Mesenchymal stem cell (in vitro differentiated cells and primary cell): ENCODE data around the gene POLA2.
A peak's percentile ranks its signal among the peaks of the same experiment; 100 is the strongest.

Experiments
- DNase-seq: peaks from one replicate; pipeline ENCODE4 v3.0.0-alpha.2; 2013
- H2AFZ ChIP-seq: one replicate; pipeline ENCODE4 v1.6.1; 2013; ENCODE audit warnings: low read depth, mild to moderate bottlenecking, control low read depth, inconsistent platforms, low read length, moderate library complexity
- H2AK5ac ChIP-seq: 2 replicates; pipeline ENCODE4 v1.6.1; 2013; ENCODE audit warnings: low read length, moderate library complexity, mild to moderate bottlenecking, inconsistent platforms; ENCODE audit not compliant: severe bottlenecking
- H2BK120ac ChIP-seq: one replicate; pipeline ENCODE4 v1.6.1; 2013; ENCODE audit warnings: low read depth, mild to moderate bottlenecking, inconsistent platforms, low read length, moderate library complexity
- H2BK12ac ChIP-seq, 2 experiments: one replicate each; pipeline ENCODE4 v1.6.1; 2013; ENCODE audit warnings: inconsistent platforms in 2 of 2, low read length in 2 of 2, mild to moderate bottlenecking in 2 of 2, moderate library complexity in 2 of 2, control low read depth in 1 of 2
- H2BK15ac ChIP-seq: one replicate; pipeline ENCODE4 v1.6.1; 2013; ENCODE audit warnings: mild to moderate bottlenecking, low read depth, inconsistent platforms; ENCODE audit not compliant: poor library complexity, severe bottlenecking
- H2BK5ac ChIP-seq: 2 replicates; pipeline ENCODE4 v1.6.1; 2013; ENCODE audit warnings: low read depth, mild to moderate bottlenecking, low read length, control low read depth, inconsistent platforms; ENCODE audit not compliant: poor library complexity, severe bottlenecking
- H3K14ac ChIP-seq, 2 experiments: one replicate each; pipeline ENCODE4 v1.6.1; 2013; ENCODE audit warnings: inconsistent platforms in 2 of 2, low read length in 2 of 2, control low read depth in 1 of 2, mild to moderate bottlenecking in 1 of 2, moderate library complexity in 1 of 2
- H3K18ac ChIP-seq, 2 experiments: one replicate each; pipeline ENCODE4 v1.6.1; 2013; ENCODE audit warnings: inconsistent platforms in 2 of 2, low read length in 2 of 2, control low read depth in 1 of 2, low read depth in 1 of 2, mild to moderate bottlenecking in 1 of 2
- H3K23ac ChIP-seq, 2 experiments: one replicate each; pipeline ENCODE4 v1.6.1; 2013; ENCODE audit warnings: inconsistent platforms in 2 of 2, low read length in 2 of 2, mild to moderate bottlenecking in 2 of 2, moderate library complexity in 2 of 2, control low read depth in 1 of 2
- H3K27ac ChIP-seq: 2 replicates; pipeline ENCODE4 v1.5.1; 2013; ENCODE audit warnings: mild to moderate bottlenecking, moderate library complexity, low read length, control low read depth, inconsistent platforms; ENCODE audit not compliant: poor library complexity, severe bottlenecking
- H3K27me3 ChIP-seq, 2 experiments: 2 replicates each; pipeline versions ENCODE4 v1.6.1 to v1.7.0; 2013; ENCODE audit warnings: low read length in 2 of 2, mild to moderate bottlenecking in 2 of 2, moderate library complexity in 2 of 2, control low read depth in 1 of 2, inconsistent platforms in 1 of 2; ENCODE audit not compliant: control insufficient read depth in 1 of 2, insufficient read depth in 1 of 2
- H3K36me3 ChIP-seq, 2 experiments: 2 replicates each; pipeline versions ENCODE4 v1.6.1 to v1.7.0; 2013; ENCODE audit warnings: low read length in 2 of 2, control low read depth in 1 of 2, inconsistent platforms in 1 of 2, low read depth in 1 of 2, mild to moderate bottlenecking in 1 of 2; ENCODE audit not compliant: insufficient read depth in 2 of 2, control insufficient read depth in 1 of 2
- H3K4ac ChIP-seq, 2 experiments: one replicate each; pipeline ENCODE4 v1.6.1; 2013; ENCODE audit warnings: inconsistent platforms in 2 of 2, low read length in 2 of 2, mild to moderate bottlenecking in 2 of 2, moderate library complexity in 2 of 2, control low read depth in 1 of 2, low read depth in 1 of 2
- H3K4me1 ChIP-seq: 2 replicates; pipeline ENCODE4 v1.6.1; 2013; ENCODE audit warnings: low read depth, low read length, control low read depth; ENCODE audit not compliant: control insufficient read depth, insufficient read depth
- H3K4me2 ChIP-seq: 2 replicates; pipeline ENCODE4 v1.6.1; 2013; ENCODE audit warnings: low read length, mild to moderate bottlenecking, inconsistent platforms; ENCODE audit not compliant: poor library complexity, severe bottlenecking
- H3K4me3 ChIP-seq, 2 experiments: 2 replicates each; pipeline versions ENCODE4 v1.5.1 to v1.7.0; 2013; ENCODE audit warnings: low read length in 2 of 2, mild to moderate bottlenecking in 2 of 2, control low read depth in 1 of 2, low read depth in 1 of 2; ENCODE audit not compliant: insufficient read depth in 1 of 2
- H3K79me1 ChIP-seq: replicated peaks from 2 replicates; pipeline ENCODE4 v1.6.1; 2013; ENCODE audit warnings: mild to moderate bottlenecking, control low read depth, low read length, inconsistent platforms; ENCODE audit not compliant: poor library complexity, severe bottlenecking
- H3K9ac ChIP-seq: 2 replicates; pipeline ENCODE4 v1.7.0; 2013; ENCODE audit warnings: mild to moderate bottlenecking, low read length, moderate library complexity
- H3K9me3 ChIP-seq: 2 replicates; pipeline ENCODE4 v1.7.0; 2013; ENCODE audit warnings: mild to moderate bottlenecking, low read length; ENCODE audit not compliant: control insufficient read depth
- H4K8ac ChIP-seq: one replicate; pipeline ENCODE4 v1.6.1; 2013; ENCODE audit warnings: inconsistent platforms, mild to moderate bottlenecking, low read length, moderate library complexity
- H4K91ac ChIP-seq: one replicate; pipeline ENCODE4 v1.6.1; 2013; ENCODE audit warnings: mild to moderate bottlenecking, low read length, inconsistent platforms
- WGBS: methylation state at CpG from one replicate; pipeline ENCODE4 v1.1.7; 2013; ENCODE audit warnings: mixed read lengths; 5-methylcytosine and 5-hydroxymethylcytosine counted together

Gene POLA2

GRCh38 chr11:65224930-65225278, 36.9 kb upstream of the POLA2 start:
- H2BK15ac ChIP-seq = no peak overlapping the region
- peak overlapping the region; percentile 85 for H3K9ac ChIP-seq
- no peaks in the 10 kb centered on the region for H3K27me3 ChIP-seq
- peak overlapping the region in 1 of 2 experiments; percentile 76 for H3K4me3 ChIP-seq
- no peak overlapping the region for H2AFZ ChIP-seq
- peak overlapping the region in 1 of 2 experiments; percentile 46 for H3K18ac ChIP-seq
- peak overlapping the region in 1 of 2 experiments; percentile 24 for H3K4ac ChIP-seq
- 3% methylated on average over 3 of the region's 5 CpGs for WGBS
- peak overlapping the region; percentile 88 for H3K4me2 ChIP-seq
- no peaks in the 10 kb centered on the region for H3K9me3 ChIP-seq
- H3K4me1 ChIP-seq = peaks cover 16% of the 10 kb centered on the region
- no peak overlapping the region for H3K23ac ChIP-seq
- no peak overlapping the region for H4K91ac ChIP-seq
- H2BK5ac ChIP-seq = no peak overlapping the region
- H3K79me1 ChIP-seq = peaks cover 1% of the 10 kb centered on the region
- no peak overlapping the region for H3K14ac ChIP-seq
- no peak overlapping the region for H2BK12ac ChIP-seq
- H3K27ac ChIP-seq = peak overlapping the region; percentile 22
- H2AK5ac ChIP-seq = no peak overlapping the region
- H4K8ac ChIP-seq = peak overlapping the region; percentile 58
- no peak overlapping the region for H2BK120ac ChIP-seq
- DNase-seq = peak; percentile 88
- peaks cover 3 to 8% of the 10 kb centered on the region in 2 experiments for H3K36me3 ChIP-seq

GRCh38 chr11:65225279-65226102, 36.3 kb upstream of the POLA2 start:
- H2BK5ac ChIP-seq = no peak overlapping the region
- H3K18ac ChIP-seq = peak overlapping the region; percentile 90 to 95
- H3K9me3 ChIP-seq = no peaks in the 10 kb centered on the region

GRCh38 chr11:65226103-65226442, 35.7 kb upstream of the POLA2 start:
- no peak overlapping the region for H2AFZ ChIP-seq
- WGBS = 79% methylated on average over 6 of the region's 7 CpGs
- peaks cover 3 to 8% of the 10 kb centered on the region in 2 experiments for H3K36me3 ChIP-seq
- peaks cover 16% of the 10 kb centered on the region for H3K4me1 ChIP-seq
- H3K14ac ChIP-seq = no peak overlapping the region
- peak overlapping the region; percentile 94 for H4K8ac ChIP-seq
- peak overlapping the region; percentile 88 for H3K4me2 ChIP-seq
- H3K23ac ChIP-seq = no peak overlapping the region
- no peak overlapping the region for H2AK5ac ChIP-seq
- peak overlapping the region; percentile 85 for H3K9ac ChIP-seq
- H2BK120ac ChIP-seq = no peak overlapping the region
- no peak overlapping the region for H3K27ac ChIP-seq
- H3K9me3 ChIP-seq = no peaks in the 10 kb centered on the region
- H2BK12ac ChIP-seq = peak overlapping the region in 1 of 2 experiments; percentile 21
- no peak overlapping the region for H2BK5ac ChIP-seq
- H2BK15ac ChIP-seq = no peak overlapping the region
- H3K18ac ChIP-seq = peak overlapping the region; percentile 90 to 93
- H3K4me3 ChIP-seq = peak overlapping the region in 1 of 2 experiments; percentile 76
- peak overlapping the region in 1 of 2 experiments; percentile 96 for H3K4ac ChIP-seq
- H3K27me3 ChIP-seq = no peaks in the 10 kb centered on the region
- H3K79me1 ChIP-seq = no peaks in the 10 kb centered on the region
- H4K91ac ChIP-seq = peak overlapping the region; percentile 78
- DNase-seq = no peak

More at GRCh38 chr11:65225279-65226102, 36.3 kb upstream of the POLA2 start:
- Histone ChIP-seq H4K8ac (peak overlapping the region; percentile 94), H4K91ac (peak overlapping the region; percentile 78), H2AFZ (peak overlapping the region; percentile 85), H3K4me2 (peak overlapping the region; percentile 88), H2BK12ac (peak overlapping the region in 1 of 2 experiments; percentile 86), H3K4me3 (peak overlapping the region; percentile 54 to 76), H3K4me1 (peaks cover 16% of the 10 kb centered on the region), H3K23ac (peak overlapping the region in 1 of 2 experiments; percentile 9), H3K9ac (peak overlapping the region; percentile 85), H2AK5ac (no peak overlapping the region), H3K27ac (peak overlapping the region; percentile 22), H3K14ac (peak overlapping the region in 1 of 2 experiments; percentile 18), H2BK15ac (peak overlapping the region; percentile 83), H3K27me3 (no peaks in the 10 kb centered on the region), H3K4ac (peak overlapping the region in 1 of 2 experiments; percentile 96), H3K79me1 (peaks cover 1% of the 10 kb centered on the region), H3K36me3 (peaks cover 3 to 8% of the 10 kb centered on the region in 2 experiments), H2BK120ac (peak overlapping the region; percentile 15)
- DNase-seq = peak; percentile 68
- 6% methylated on average over 34 of the region's 42 CpGs for WGBS

- no peak for DNase-seq
- Histone ChIP-seq H3K9ac (no peak overlapping the region), H3K4me1 (peaks cover 14% of the 10 kb centered on the region), H2BK120ac (no peak overlapping the region), H3K9me3 (no peaks in the 10 kb centered on the region), H3K79me1 (no peaks in the 10 kb centered on the region), H3K36me3 (peaks cover 3 to 8% of the 10 kb centered on the region in 2 experiments), H3K23ac (no peak overlapping the region), H2AK5ac (no peak overlapping the region), H3K4me3 (no peak overlapping the region), H4K8ac (no peak overlapping the region), H4K91ac (no peak overlapping the region), H3K4me2 (no peak overlapping the region), H3K14ac (no peak overlapping the region), H3K27ac (no peak overlapping the region), H3K27me3 (no peaks in the 10 kb centered on the region), H3K18ac (no peak overlapping the region), H2AFZ (no peak overlapping the region), H2BK12ac (no peak overlapping the region), H3K4ac (no peak overlapping the region), H2BK15ac (no peak overlapping the region), H2BK5ac (no peak overlapping the region)
- 97% methylated on average over 2 of the region's 2 CpGs for WGBS
Measured at GRCh38 chr11:65227879-65228278, 33.9 kb upstream of the POLA2 start.
